WERI-Rb-1 (cell line): ENCODE results near the gene HTR2B.

ENCODE experiments used
- DNase-seq: peaks from one replicate; pipeline ENCODE4 v3.0.0-alpha.2; 2020
- H3K27ac ChIP-seq: fragments of 250-450 bp; sonication (Bioruptor Pico); 2 replicates; pipeline ENCODE4 v1.5.1; 2020; ENCODE audit warnings: mild to moderate bottlenecking, moderate library complexity
- H3K27me3 ChIP-seq: fragments of 250-450 bp; sonication (Bioruptor Pico); 2 replicates; pipeline ENCODE4 v1.5.1; 2021; ENCODE audit warnings: mild to moderate bottlenecking, low read depth, moderate library complexity; ENCODE audit not compliant: insufficient read depth, severe bottlenecking
- H3K36me3 ChIP-seq: fragments of 250-450 bp; sonication (Bioruptor Pico); 2 replicates; pipeline ENCODE4 v1.5.1; 2020; ENCODE audit warnings: mild to moderate bottlenecking, moderate library complexity
- H3K4me3 ChIP-seq: 2 replicates; pipeline ENCODE4 v1.5.1; 2011; ENCODE audit warnings: low read depth, mild to moderate bottlenecking, control low read depth, low read length
- H3K9me3 ChIP-seq: fragments of 250-450 bp; sonication (Bioruptor Pico); 2 replicates; pipeline ENCODE4 v1.5.1; 2021; ENCODE audit warnings: mild to moderate bottlenecking, moderate library complexity; ENCODE audit not compliant: severe bottlenecking
- TF ChIP-seq, protein P1 (sequence below): IDR thresholded peaks from 2 replicates; pipeline ENCODE4 v1.5.1; 2011; ENCODE audit warnings: low read depth, mild to moderate bottlenecking, control low read depth, inconsistent platforms, low read length

HTR2B gene

GRCh38 chr2:231126123-231126522 is 1.3 kb upstream of the HTR2B start:
- Histone ChIP-seq H3K4me3 (no peak overlapping the region), H3K27ac (no peak overlapping the region), H3K36me3 (no peaks in the 10 kb centered on the region), H3K9me3 (no peaks in the 10 kb centered on the region), H3K27me3 (no peaks in the 10 kb centered on the region)
- TF ChIP-seq, protein P1, sequence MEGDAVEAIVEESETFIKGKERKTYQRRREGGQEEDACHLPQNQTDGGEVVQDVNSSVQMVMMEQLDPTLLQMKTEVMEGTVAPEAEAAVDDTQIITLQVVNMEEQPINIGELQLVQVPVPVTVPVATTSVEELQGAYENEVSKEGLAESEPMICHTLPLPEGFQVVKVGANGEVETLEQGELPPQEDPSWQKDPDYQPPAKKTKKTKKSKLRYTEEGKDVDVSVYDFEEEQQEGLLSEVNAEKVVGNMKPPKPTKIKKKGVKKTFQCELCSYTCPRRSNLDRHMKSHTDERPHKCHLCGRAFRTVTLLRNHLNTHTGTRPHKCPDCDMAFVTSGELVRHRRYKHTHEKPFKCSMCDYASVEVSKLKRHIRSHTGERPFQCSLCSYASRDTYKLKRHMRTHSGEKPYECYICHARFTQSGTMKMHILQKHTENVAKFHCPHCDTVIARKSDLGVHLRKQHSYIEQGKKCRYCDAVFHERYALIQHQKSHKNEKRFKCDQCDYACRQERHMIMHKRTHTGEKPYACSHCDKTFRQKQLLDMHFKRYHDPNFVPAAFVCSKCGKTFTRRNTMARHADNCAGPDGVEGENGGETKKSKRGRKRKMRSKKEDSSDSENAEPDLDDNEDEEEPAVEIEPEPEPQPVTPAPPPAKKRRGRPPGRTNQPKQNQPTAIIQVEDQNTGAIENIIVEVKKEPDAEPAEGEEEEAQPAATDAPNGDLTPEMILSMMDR, result no peak
- no peak for DNase-seq

DNA sequence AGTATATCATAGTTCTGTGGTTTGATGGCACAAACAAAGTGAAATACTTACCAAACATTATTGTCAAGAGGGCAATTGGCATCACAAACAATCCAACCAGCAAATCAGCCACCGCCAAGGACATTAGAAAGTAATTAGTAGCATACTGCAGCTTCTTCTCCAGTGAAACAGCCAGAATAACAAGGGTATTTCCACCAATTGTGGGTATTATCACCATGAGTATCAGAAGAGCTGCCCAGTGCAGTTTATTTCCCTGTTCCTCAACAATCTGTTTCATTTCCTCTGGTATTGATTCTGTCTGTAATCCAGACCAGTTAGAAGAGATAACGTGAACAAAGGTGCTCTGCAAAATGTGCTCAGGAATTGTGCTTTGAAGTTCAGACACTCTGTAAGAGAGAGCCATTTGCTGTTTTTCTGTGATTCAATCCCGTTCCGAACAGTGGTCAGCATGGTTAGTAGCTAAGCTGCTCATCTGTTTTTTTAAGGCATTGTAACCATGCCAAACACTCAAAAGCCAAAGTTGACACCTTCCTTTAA is 1.4 kb downstream of the HTR2B start:
- TF ChIP-seq, protein P1, result no peak
- no peak overlapping the region for H3K27ac ChIP-seq
- H3K36me3 ChIP-seq, result no peaks in the 10 kb centered on the region; the same call in 1 of the 2 replicates
- no peaks in the 10 kb centered on the region for H3K9me3 ChIP-seq
- H3K27me3 ChIP-seq, result no peaks in the 10 kb centered on the region
- no peak for DNase-seq
- H3K4me3 ChIP-seq, result no peak overlapping the region

DNA sequence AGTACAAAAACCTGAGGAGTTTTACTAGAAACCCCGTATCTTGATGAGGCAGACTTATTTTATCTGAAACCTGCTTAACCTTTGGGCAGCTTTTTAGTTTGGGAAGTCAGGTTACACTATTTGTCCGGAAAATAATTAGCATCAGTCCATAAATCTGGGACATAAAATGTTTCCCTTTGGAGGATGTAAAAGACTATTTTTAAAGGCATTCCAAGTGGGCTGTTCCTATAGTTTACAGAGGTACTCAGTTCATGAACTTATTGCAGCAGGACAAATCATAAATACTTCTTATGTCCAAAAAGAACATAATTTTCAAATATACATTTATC is 6.3 kb downstream of the HTR2B start:
- Histone ChIP-seq H3K9me3 (no peaks in the 10 kb centered on the region), H3K4me3 (no peak overlapping the region), H3K27me3 (no peaks in the 10 kb centered on the region), H3K27ac (no peak overlapping the region), H3K36me3 (no peaks in the 10 kb centered on the region; the same call in 1 of the 2 replicates)
- TF ChIP-seq, protein P1, result no peak
- no peak for DNase-seq

GRCh38 chr2:231117922-231118613 is 6.8 kb downstream of the HTR2B start:
- Histone ChIP-seq H3K4me3 (no peak overlapping the region), H3K27me3 (no peaks in the 10 kb centered on the region), H3K36me3 (no peaks in the 10 kb centered on the region; the same call in 1 of the 2 replicates), H3K9me3 (no peaks in the 10 kb centered on the region), H3K27ac (no peak overlapping the region)
- TF ChIP-seq, protein P1, result no peak
- DNase-seq, result no peak

- H3K9me3 ChIP-seq, result no peaks in the 10 kb centered on the region
- no peaks in the 10 kb centered on the region; the same call in 1 of the 2 replicates for H3K36me3 ChIP-seq
- H3K27ac ChIP-seq, result no peak overlapping the region
- no peak overlapping the region for H3K4me3 ChIP-seq
- no peaks in the 10 kb centered on the region for H3K27me3 ChIP-seq
- DNase-seq, result no peak
- TF ChIP-seq, protein P1, result no peak
Measured at GRCh38 chr2:231117148-231117547, 7.7 kb downstream of the HTR2B start.

DNA sequence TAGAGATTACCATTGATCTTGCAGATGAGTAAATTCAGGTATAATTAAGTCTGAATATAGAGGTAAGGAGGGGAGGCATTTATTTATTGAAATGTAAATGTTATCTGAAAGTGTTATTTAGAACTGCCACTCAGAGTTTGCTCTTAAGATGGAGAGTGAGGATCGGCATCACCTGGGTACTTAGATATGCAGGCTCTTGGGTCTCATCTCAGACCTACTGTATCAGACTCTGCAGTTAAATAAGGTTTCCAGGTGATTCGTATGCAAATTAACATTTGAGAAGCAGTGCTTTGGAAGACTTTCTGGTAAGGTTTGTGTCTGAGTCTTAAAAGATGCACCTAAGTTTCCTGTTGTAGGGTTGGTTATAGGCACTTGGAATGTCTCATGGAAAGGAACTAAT is 9.2 kb downstream of the HTR2B start:
- no peak for DNase-seq
- Histone ChIP-seq H3K27me3 (no peaks in the 10 kb centered on the region), H3K4me3 (no peak overlapping the region), H3K36me3 (no peaks in the 10 kb centered on the region; the same call in 1 of the 2 replicates), H3K9me3 (no peaks in the 10 kb centered on the region), H3K27ac (no peak overlapping the region)
- TF ChIP-seq, protein P1, result no peak
